GM12873 (cell line): Measurements from ENCODE around the gene MACROH2A2.

Experiments used
- TF ChIP-seq, protein P1 (sequence below): IDR thresholded peaks from 2 replicates; pipeline ENCODE4 v1.5.1; 2012; ENCODE audit warnings: low read depth, mild to moderate bottlenecking, moderate library complexity, low read length, control low read depth; ENCODE audit not compliant: insufficient read depth; ENCODE audit errors: missing control alignments

The MACROH2A2 gene

DNA sequence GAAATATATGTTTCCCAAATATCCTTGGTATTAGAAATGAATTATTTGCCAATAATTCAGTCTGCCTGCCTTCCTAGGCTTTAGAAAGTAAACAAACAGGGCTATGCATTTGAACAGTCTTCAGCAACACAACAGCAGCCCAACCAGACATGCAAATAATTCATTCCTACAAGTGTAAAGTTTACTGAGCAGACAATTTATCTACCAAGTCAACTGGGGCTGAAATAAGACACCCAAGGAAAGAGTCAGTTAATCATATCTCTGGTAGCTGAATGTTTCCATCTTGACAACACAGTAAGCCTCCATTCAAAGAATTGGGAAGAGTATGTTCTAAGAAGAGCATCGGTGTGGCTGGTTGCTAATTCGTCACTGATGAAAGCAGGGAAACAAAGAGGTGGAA lies 41.6 kb downstream of the MACROH2A2 start:
- TF ChIP-seq, protein P1, sequence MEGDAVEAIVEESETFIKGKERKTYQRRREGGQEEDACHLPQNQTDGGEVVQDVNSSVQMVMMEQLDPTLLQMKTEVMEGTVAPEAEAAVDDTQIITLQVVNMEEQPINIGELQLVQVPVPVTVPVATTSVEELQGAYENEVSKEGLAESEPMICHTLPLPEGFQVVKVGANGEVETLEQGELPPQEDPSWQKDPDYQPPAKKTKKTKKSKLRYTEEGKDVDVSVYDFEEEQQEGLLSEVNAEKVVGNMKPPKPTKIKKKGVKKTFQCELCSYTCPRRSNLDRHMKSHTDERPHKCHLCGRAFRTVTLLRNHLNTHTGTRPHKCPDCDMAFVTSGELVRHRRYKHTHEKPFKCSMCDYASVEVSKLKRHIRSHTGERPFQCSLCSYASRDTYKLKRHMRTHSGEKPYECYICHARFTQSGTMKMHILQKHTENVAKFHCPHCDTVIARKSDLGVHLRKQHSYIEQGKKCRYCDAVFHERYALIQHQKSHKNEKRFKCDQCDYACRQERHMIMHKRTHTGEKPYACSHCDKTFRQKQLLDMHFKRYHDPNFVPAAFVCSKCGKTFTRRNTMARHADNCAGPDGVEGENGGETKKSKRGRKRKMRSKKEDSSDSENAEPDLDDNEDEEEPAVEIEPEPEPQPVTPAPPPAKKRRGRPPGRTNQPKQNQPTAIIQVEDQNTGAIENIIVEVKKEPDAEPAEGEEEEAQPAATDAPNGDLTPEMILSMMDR: no peak

DNA sequence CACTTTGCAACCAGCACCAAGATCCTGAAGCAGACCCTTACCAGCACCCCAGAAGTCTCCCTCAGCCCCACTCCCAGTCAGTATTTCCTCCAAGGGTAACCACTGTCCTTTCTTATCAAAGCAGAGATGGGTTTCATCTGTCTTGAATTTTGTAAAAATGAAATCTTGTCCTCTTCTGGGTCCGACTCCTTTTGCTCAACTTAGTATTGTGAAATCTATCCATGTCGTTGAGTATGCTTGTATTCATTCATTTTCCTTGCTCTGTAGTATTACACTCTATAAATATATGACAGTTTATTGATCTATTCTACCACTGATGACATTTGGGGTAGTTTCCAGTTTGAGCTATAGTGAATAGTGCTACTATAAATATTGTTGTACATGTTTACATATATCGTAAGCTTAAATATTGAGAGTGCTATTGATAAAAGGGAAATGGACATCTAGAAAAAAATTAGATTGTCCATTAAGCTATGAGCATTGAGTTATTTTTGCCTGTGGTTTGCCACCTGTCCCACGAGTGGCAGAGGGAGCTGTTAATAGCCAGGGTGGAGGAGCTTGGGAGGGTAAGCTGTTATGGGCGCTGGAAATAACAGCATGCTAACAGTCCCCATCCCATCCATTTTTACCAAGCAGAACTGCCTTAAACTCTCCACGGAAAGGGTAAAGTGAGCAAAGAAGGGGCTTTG lies 43.5 kb downstream of the MACROH2A2 start:
- TF ChIP-seq, protein P1: no peak

DNA sequence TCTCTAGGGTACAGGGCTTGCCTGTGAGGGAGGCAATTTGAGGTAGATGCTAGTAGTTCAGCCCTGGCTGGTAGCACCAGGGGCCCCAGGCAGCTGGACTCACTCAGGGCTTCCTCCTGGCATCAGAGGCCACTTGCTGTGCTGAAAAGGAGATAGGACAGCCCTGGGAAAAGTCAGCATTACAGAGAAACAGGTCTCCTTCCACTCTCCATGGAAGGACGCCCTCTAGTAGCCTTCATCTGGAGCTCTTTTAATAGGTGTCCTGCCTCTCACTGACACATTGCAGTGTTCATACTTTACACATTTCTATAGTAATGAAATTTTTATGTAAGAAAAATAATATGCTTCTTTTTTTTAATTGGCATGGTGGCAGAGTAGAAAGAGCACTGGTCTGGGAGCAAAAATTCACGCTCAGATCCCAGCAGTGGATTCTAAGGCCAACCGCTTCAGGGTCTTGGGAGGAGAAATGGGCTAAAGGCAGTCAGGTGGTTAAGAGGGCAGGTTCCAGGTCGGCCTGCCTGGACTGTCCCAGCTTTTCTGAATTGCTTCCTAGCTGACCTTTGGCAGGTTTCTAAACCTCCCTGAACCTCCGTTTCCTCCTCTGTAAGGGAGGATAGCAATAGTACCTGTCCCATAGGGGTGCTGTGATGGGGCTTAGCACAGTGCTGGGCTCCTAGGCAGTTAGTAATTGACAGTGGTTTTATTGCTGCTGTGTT lies 44.2 kb downstream of the MACROH2A2 start:
- TF ChIP-seq, protein P1: no peak

- TF ChIP-seq, protein P1: no peak
Measured at GRCh38 chr10:70097459-70097858, 44.8 kb downstream of the MACROH2A2 start.

GRCh38 chr10:70098271-70098670 lies 45.6 kb downstream of the MACROH2A2 start:
- TF ChIP-seq, protein P1: no peak

- TF ChIP-seq, protein P1: no peak
Measured at GRCh38 chr10:70101668-70102067, 49.0 kb downstream of the MACROH2A2 start.

- TF ChIP-seq, protein P1: peak; percentile 65
Measured at GRCh38 chr10:70106958-70107791, 54.5 kb downstream of the MACROH2A2 start.
